ACC112 (cell line): ENCODE results near the gene PRKCE.

Experiments
- H2AFZ ChIP-seq: fragments of 200-600 bp; sonication (generic); one replicate; pipeline ENCODE4 v1.6.0; 2017; ENCODE audit warnings: antibody characterized with exemption, low read length; ENCODE audit not compliant: unreplicated experiment
- H3K27ac ChIP-seq: fragments of 200-600 bp; sonication (generic); 2 replicates; pipeline ENCODE4 v1.5.1; 2014; ENCODE audit warnings: low read depth, mild to moderate bottlenecking, antibody characterized with exemption, low read length, moderate library complexity
- H3K27me3 ChIP-seq: fragments of 200-600 bp; sonication (generic); 2 replicates; pipeline ENCODE4 v1.6.1; 2014; ENCODE audit warnings: mild to moderate bottlenecking, antibody characterized with exemption, low read length, moderate library complexity, mixed read lengths; ENCODE audit not compliant: insufficient read depth
- H3K36me3 ChIP-seq: fragments of 200-600 bp; sonication (generic); 2 replicates; pipeline ENCODE4 v1.6.1; 2016; ENCODE audit warnings: mild to moderate bottlenecking, antibody characterized with exemption, low read length, moderate library complexity, mixed read lengths; ENCODE audit not compliant: insufficient read depth
- H3K4me1 ChIP-seq: fragments of 200-600 bp; sonication (generic); one replicate; pipeline ENCODE4 v1.6.1; 2016; ENCODE audit warnings: low read length, mixed read lengths; ENCODE audit not compliant: insufficient read depth, unreplicated experiment, control insufficient read depth
- H3K4me3 ChIP-seq: fragments of 200-600 bp; sonication (generic); 2 replicates; pipeline ENCODE4 v1.5.1; 2014; ENCODE audit warnings: mild to moderate bottlenecking, low read depth, low read length
- H3K79me2 ChIP-seq: fragments of 200-600 bp; sonication (generic); one replicate; pipeline ENCODE4 v1.6.0; 2016; ENCODE audit warnings: low read length; ENCODE audit not compliant: control insufficient read depth, unreplicated experiment, insufficient read depth

The PRKCE gene

DNA sequence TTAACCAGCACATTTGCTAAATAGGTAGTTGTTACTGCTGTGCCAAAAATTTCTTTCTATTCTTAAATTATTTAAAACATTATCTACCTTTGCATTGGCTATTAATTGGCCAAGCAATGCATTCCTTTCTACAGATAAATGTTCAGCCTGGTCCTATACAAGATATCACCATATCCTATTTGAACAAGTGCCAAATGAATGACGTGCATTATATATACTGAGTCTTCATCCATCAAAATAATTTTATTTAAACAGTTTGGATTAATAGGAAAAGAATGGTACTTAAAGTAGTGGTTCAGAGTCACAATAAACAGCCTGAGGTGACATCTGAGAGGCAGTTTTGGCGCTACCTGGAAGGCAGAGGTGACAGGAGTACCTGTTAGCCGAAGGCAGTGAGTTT is 415.6 kb downstream of the PRKCE start:
- Histone ChIP-seq H3K4me1 (peaks cover 30% of the 10 kb centered on the region), H2AFZ (no peak overlapping the region), H3K27me3 (no peaks in the 10 kb centered on the region), H3K36me3 (no peaks in the 10 kb centered on the region), H3K79me2 (no peaks in the 10 kb centered on the region), H3K27ac (peak overlapping the region; percentile 89), H3K4me3 (no peak overlapping the region)

DNA sequence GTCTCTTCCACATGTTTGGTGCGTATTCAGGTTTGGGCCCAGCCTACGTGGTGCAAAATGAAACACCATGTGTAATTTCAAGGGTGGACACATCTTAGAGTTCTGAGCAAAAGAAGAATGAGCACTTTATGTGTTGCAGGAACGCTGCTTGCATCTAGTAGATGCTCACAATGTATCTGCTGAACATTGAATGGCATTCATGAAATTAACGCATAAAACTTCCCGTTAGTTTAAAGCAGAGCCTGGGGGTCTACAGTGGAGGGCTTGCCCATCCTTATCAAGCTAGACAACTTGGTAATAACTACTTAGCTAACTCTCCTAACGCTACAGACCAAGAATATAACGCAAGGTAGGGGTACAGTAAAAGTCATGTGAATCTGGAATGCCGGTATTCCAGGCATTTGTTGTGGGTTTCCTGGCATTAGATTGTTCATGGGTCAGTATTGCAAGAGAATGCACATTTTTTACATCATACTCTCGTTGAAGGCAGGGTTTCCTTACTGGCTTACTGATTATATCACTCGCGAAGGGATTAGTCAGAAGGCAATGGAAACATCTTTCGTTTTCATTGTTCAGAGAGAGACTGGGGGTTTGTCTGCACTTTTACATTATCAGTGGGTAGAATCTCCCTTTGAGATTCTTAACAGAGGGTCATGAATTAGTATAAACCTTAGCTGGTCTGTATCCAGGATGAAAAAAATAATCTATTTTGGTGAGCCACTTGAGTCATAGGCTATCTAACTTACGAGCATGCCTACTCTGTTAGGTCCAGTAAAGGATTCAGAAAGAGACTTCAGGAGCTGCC is 416.2 kb downstream of the PRKCE start:
- Histone ChIP-seq H3K4me1 (peaks cover 36% of the 10 kb centered on the region), H3K4me3 (peak overlapping the region; percentile 58), H3K27ac (peak overlapping the region; percentile 89), H2AFZ (no peak overlapping the region), H3K36me3 (no peaks in the 10 kb centered on the region), H3K79me2 (no peaks in the 10 kb centered on the region), H3K27me3 (no peaks in the 10 kb centered on the region)

DNA sequence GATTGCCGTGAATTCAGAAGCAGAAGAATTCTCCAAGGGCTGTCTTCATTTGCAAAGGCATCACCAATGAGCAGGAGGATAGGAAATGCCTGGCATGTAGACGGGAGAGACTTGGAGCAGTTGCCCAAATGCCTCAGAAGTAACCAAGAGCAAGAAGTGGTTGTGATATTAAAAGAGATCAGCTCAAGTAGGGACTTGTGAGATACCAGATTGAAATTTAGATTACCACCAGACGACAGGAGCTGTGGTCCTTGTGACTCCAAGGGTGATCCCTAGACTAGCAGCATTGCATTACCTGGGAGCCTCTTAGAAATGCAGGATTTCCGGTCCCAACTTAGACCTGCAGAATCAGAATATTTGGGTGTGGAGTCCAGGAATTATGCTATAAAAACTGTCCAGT is 417.2 kb downstream of the PRKCE start:
- peak overlapping the region; percentile 89 for H3K27ac ChIP-seq
- H3K36me3 ChIP-seq, result no peaks in the 10 kb centered on the region
- H3K4me3 ChIP-seq, result no peak overlapping the region
- H3K4me1 ChIP-seq, result peaks cover 39% of the 10 kb centered on the region
- H2AFZ ChIP-seq, result no peak overlapping the region
- H3K27me3 ChIP-seq, result no peaks in the 10 kb centered on the region
- H3K79me2 ChIP-seq, result no peaks in the 10 kb centered on the region

DNA sequence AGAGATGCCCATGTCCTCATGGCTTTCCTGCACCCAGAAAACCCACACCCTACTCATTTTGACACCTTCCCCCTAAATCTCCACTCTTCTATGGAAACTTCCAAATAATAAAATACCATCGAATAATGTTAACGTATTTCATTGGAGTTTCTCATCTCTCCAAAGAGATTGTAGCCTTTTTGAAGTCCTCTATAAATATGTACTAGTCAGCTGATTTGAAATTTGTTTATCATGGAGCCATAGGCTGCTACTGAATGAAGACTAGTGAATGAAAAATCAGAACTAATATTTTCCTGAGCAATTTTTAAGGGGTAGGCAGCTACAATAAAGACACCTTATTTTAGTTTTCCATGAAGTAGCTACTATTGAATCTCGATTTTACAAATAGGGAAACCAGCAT is 419.6 kb downstream of the PRKCE start:
- Histone ChIP-seq H3K4me3 (no peak overlapping the region), H3K36me3 (no peaks in the 10 kb centered on the region), H2AFZ (no peak overlapping the region), H3K4me1 (peaks cover 53% of the 10 kb centered on the region), H3K27me3 (no peaks in the 10 kb centered on the region), H3K27ac (no peak overlapping the region), H3K79me2 (no peaks in the 10 kb centered on the region)

DNA sequence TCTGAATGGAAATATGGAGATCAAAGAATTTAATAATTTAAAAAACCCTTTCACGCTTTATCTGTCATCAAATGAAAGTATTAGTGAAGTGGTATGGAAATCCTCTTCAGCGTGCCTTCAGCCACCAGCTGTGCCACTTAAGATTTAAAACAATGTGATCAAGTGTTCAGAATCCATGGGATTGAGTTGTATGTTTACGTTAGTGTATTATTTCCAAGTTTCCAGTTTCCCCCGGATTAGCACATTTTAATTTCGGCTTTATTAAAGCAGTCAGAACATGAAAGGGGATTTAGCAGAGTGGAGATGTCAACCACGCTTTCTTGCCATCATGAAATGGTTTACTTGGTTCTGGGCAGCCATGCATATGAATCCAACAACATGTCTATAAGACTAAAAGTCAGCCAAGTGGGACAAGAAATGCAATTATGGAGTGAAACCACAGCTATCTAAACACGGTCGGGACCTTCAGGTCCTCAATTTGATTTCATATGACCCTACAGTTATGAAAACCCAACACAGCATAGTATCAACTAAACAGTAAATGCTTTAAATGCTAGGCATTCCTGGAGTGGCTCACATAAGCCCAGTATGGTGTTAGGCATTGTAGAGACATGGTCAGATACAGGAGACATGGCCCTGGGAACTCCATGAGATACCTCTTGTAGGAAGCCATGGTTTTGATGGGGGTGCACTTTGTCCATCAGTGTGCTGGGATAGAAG is 420.8 kb downstream of the PRKCE start:
- Histone ChIP-seq H3K4me1 (peaks cover 45% of the 10 kb centered on the region), H3K36me3 (no peaks in the 10 kb centered on the region), H3K4me3 (no peak overlapping the region), H3K79me2 (no peaks in the 10 kb centered on the region), H2AFZ (no peak overlapping the region), H3K27me3 (no peaks in the 10 kb centered on the region), H3K27ac (peak overlapping the region; percentile 92)

DNA sequence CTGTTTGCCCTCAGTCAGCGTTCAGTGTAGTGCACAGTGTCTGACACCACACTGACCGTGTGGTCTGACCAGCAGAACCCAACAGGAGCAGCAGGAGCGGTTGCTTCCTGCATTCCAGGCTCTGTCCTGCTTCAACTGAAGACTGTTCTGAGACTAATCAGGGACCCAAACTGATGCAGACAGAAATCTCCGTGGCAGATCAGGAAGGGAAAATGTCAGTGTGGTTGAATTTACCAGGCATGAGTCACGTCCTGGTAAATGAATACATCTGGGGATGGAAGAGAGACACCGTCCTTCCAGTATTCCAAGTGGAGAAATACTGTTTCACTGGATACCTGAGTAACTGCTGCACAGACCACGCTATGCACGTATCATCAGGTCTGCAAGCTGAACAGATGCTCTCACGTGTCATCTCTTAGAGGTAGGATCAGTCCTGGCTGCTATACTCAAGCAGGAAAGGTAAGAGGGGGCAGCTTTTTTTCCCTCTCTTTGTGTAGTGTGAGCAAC is 422.1 kb downstream of the PRKCE start:
- Histone ChIP-seq H3K27ac (peak overlapping the region; percentile 92), H3K79me2 (no peaks in the 10 kb centered on the region), H3K36me3 (no peaks in the 10 kb centered on the region), H3K4me3 (peak overlapping the region; percentile 64), H3K4me1 (peaks cover 38% of the 10 kb centered on the region), H3K27me3 (no peaks in the 10 kb centered on the region), H2AFZ (peak overlapping the region; percentile 64)

DNA sequence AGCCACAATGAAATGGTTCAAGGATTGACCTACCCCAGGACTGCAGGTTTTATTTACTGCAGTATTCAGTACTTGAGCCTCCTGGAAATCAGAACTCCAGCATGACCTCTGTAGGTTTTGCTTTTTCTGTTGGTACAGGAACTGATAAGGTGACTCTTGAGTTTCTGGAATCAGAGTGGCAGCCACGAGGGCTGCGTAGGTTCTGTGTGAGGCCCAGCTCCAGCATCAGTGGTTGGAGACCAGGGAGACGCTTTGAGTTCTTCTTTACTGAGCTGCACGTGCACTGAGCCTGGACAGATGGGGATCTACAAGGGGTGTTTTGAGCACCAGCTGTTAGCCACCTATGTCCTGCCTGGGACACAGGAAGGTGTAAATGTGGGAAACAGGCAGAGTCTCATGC is 423.0 kb downstream of the PRKCE start:
- H2AFZ ChIP-seq, result no peak overlapping the region
- peaks cover 36% of the 10 kb centered on the region for H3K4me1 ChIP-seq
- H3K27ac ChIP-seq, result no peak overlapping the region
- H3K27me3 ChIP-seq, result no peaks in the 10 kb centered on the region
- H3K4me3 ChIP-seq, result no peak overlapping the region
- H3K36me3 ChIP-seq, result no peaks in the 10 kb centered on the region
- no peaks in the 10 kb centered on the region for H3K79me2 ChIP-seq

DNA sequence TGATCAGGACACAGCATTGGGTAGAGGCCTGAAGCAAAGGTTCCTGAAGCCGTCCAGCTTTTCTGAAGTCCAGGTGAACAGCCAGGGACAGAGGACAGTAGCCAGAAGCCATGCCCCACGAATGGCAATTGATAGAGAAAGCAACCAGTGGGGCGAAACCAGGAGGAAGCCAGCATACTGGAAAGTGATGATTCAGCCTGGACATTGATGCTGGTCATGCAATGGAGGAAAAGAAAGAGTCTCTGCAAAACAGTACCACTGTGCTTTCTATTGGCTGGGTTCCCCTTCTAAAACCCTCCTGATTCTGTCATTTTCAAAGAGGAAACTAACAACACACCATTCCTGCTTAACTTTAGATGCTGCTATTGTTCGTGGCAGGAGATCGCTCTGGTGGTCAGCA is 424.4 kb downstream of the PRKCE start:
- H3K79me2 ChIP-seq, result no peaks in the 10 kb centered on the region
- H3K4me1 ChIP-seq, result peaks cover 36% of the 10 kb centered on the region
- H3K36me3 ChIP-seq, result no peaks in the 10 kb centered on the region
- H3K27me3 ChIP-seq, result no peaks in the 10 kb centered on the region
- no peak overlapping the region for H3K4me3 ChIP-seq
- no peak overlapping the region for H2AFZ ChIP-seq
- no peak overlapping the region for H3K27ac ChIP-seq

DNA sequence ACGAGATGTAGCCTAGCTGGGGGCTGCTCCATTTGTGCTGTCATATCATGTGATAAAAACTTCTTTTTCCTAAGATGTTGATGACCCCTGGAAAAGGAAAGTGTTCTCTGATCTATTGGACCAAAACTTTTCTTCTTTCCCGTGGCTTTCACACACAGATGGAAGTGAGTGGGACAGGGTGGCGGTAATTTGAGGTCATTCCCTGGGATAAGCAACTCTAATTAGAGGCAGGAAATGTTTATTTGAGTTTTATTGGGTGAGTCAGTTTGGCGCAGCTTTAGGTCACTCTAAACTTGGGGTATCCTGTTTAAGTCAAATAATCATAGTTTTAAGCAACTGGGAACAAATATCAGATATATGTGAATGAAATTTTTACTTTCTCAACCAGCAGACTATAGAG is 424.8 kb downstream of the PRKCE start:
- peaks cover 36% of the 10 kb centered on the region for H3K4me1 ChIP-seq
- no peaks in the 10 kb centered on the region for H3K27me3 ChIP-seq
- H3K27ac ChIP-seq, result no peak overlapping the region
- H3K4me3 ChIP-seq, result no peak overlapping the region
- H2AFZ ChIP-seq, result no peak overlapping the region
- H3K36me3 ChIP-seq, result no peaks in the 10 kb centered on the region
- H3K79me2 ChIP-seq, result no peaks in the 10 kb centered on the region

DNA sequence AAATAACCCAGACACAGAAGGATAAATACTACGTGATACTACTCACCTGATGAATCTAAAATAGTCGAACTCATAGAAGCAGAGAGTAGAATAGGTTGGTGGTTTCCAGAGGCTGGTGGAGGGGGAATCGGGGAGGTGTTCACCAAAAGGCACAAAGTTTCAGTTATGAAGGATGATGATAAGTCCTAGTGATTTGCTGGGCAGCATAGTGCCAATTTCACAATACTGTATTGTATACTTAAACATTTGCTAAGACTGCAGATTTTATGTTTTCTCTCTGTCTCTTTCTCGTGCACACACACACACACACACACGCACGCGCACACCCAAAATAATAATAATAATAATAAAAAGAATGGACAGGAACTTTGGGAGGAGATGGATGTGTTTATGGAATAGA is 425.4 kb downstream of the PRKCE start:
- Histone ChIP-seq H3K27ac (no peak overlapping the region), H3K4me1 (peaks cover 36% of the 10 kb centered on the region), H3K36me3 (no peaks in the 10 kb centered on the region)

More for the DNA sequence above, 425.4 kb downstream of the PRKCE start:
- Histone ChIP-seq H3K4me3 (no peak overlapping the region), H2AFZ (no peak overlapping the region), H3K27me3 (no peaks in the 10 kb centered on the region), H3K79me2 (no peaks in the 10 kb centered on the region)
